Measurements from ENCODE around the gene YPEL2.

The YPEL2 gene

DNA sequence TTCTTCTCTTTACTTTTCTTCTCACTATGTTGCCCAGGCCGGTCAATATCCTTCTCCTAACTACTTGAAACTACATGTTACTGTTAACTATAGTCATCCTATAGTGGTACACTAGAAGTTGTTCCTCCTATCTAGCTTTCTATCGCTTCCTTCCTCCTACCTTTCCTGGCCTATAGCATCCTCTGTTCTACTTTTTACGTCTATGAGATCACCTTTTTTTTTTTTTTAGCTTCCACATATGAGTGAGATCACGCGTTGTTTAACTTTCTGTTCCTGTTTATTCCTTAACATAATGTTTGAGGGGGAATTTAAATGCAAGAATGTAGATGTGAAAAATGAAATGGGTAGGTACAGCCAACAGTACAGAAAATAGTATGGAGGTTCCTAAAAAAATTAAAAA, 30.5 kb upstream of the YPEL2 start:
- Histone ChIP-seq H3K9me2 (replicated peaks; ENCODE audit: insufficient read depth, low read length) (no peaks in the 10 kb centered on the region), H3K9me3 (ENCODE audit: insufficient read depth, low read length) (no peaks in the 10 kb centered on the region), H3K79me2 (ENCODE audit: insufficient read depth, low read length) (no peaks in the 10 kb centered on the region), H3K9ac (ENCODE audit: low read length) (no peak overlapping the region), H3K36me3 (ENCODE audit: low read length) (no peaks in the 10 kb centered on the region), H3K27ac (ENCODE audit: low read depth, low read length) (no peak overlapping the region), H3K27me3 (ENCODE audit: low read length) (no peaks in the 10 kb centered on the region), H2AFZ (ENCODE audit: low read depth, low read length, severe bottlenecking) (no peak overlapping the region), H4K20me1 (ENCODE audit: low read depth, low read length) (no peaks in the 10 kb centered on the region), H3K4me3 (ENCODE audit: insufficient read depth, low read length, poor library complexity, severe bottlenecking) (no peak overlapping the region), H3K4me2 (ENCODE audit: low read depth, low read length, poor library complexity, severe bottlenecking) (no peak overlapping the region), H3F3A (ENCODE audit: insufficient read depth) (no peaks in the 10 kb centered on the region)
- no peak for TF ChIP-seq EZH2phosphoT487 (conservative IDR thresholded peaks at IDR 0.05; ENCODE audit: low read length)
- TF ChIP-seq, protein P1, sequence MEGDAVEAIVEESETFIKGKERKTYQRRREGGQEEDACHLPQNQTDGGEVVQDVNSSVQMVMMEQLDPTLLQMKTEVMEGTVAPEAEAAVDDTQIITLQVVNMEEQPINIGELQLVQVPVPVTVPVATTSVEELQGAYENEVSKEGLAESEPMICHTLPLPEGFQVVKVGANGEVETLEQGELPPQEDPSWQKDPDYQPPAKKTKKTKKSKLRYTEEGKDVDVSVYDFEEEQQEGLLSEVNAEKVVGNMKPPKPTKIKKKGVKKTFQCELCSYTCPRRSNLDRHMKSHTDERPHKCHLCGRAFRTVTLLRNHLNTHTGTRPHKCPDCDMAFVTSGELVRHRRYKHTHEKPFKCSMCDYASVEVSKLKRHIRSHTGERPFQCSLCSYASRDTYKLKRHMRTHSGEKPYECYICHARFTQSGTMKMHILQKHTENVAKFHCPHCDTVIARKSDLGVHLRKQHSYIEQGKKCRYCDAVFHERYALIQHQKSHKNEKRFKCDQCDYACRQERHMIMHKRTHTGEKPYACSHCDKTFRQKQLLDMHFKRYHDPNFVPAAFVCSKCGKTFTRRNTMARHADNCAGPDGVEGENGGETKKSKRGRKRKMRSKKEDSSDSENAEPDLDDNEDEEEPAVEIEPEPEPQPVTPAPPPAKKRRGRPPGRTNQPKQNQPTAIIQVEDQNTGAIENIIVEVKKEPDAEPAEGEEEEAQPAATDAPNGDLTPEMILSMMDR (IDR thresholded peaks at IDR 0.05; ENCODE audit: insufficient read depth, low read length, poor library complexity, severe bottlenecking) = no peak

DNA sequence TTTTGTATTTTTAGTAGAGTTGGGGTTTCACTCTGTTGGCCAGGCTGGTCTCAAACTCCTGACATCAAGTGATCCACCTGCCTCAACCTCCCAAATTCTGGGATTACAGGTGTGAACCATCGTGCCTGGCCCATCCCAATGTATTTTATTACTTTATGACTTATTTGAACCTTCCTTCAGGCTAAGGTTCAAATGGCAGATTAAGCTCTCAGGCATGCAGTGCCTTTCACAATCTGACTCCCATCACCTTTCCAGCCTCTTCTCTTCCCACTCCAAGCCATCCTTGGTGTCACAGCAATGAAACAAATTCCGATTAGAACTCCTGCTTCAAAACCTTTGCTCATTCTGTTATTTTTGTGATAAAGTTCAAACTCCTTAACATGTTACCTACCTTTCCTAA, 26.6 kb upstream of the YPEL2 start:
- H3K27ac ChIP-seq (ENCODE audit: low read depth, low read length) = no peak overlapping the region
- no peaks in the 10 kb centered on the region for H3F3A ChIP-seq (ENCODE audit: insufficient read depth)
- no peaks in the 10 kb centered on the region for H3K79me2 ChIP-seq (ENCODE audit: insufficient read depth, low read length)
- H3K4me2 ChIP-seq (ENCODE audit: low read depth, low read length, poor library complexity, severe bottlenecking) = no peak overlapping the region
- H3K9me3 ChIP-seq (ENCODE audit: insufficient read depth, low read length) = no peaks in the 10 kb centered on the region
- no peaks in the 10 kb centered on the region for H3K9me2 ChIP-seq (replicated peaks; ENCODE audit: insufficient read depth, low read length)
- TF ChIP-seq, protein P1 (IDR thresholded peaks at IDR 0.05; ENCODE audit: insufficient read depth, low read length, poor library complexity, severe bottlenecking) = no peak
- TF ChIP-seq EZH2phosphoT487 (conservative IDR thresholded peaks at IDR 0.05; ENCODE audit: low read length) = no peak
- no peak overlapping the region for H3K4me3 ChIP-seq (ENCODE audit: insufficient read depth, low read length, poor library complexity, severe bottlenecking)
- H4K20me1 ChIP-seq (ENCODE audit: low read depth, low read length) = no peaks in the 10 kb centered on the region
- no peaks in the 10 kb centered on the region for H3K27me3 ChIP-seq (ENCODE audit: low read length)
- no peak overlapping the region for H2AFZ ChIP-seq (ENCODE audit: low read depth, low read length, severe bottlenecking)
- no peak overlapping the region for H3K9ac ChIP-seq (ENCODE audit: low read length)
- H3K36me3 ChIP-seq (ENCODE audit: low read length) = no peaks in the 10 kb centered on the region

DNA sequence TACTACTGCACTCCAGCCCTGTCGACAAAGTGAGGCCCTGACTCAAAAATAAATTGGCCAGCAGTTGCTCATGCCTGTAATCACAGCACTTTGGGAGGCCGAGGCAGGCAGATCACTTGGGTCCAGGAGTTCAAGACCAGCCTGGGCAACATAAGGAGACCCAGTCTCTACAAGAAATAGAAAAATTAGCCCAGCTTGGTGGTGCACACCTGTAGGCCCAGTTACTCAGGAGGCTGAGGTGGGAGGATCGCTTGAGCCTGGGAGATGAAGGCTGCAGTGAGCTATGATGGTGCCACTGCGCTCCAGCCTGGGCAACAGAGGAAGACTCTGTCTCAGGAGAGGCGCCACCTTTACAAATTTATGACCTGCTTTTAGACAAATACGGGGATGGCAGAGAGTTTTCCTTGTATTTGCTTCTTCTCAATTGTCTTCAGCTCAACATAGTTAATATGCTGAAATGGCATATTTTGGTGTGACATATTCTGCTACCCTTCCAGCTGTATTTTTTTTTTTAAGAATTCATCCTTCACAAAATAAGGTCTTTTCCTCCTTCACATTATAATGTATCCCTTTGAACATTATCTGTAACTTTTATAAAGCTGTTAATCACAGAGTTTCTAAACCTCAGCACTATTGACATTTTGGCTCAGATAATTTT, 21.1 kb upstream of the YPEL2 start:
- Histone ChIP-seq H3K9ac (ENCODE audit: low read length) (no peak overlapping the region), H3F3A (ENCODE audit: insufficient read depth) (no peaks in the 10 kb centered on the region), H3K79me2 (ENCODE audit: insufficient read depth, low read length) (no peaks in the 10 kb centered on the region), H3K27me3 (ENCODE audit: low read length) (no peaks in the 10 kb centered on the region), H3K4me3 (ENCODE audit: insufficient read depth, low read length, poor library complexity, severe bottlenecking) (no peak overlapping the region), H3K9me2 (replicated peaks; ENCODE audit: insufficient read depth, low read length) (no peaks in the 10 kb centered on the region), H3K9me3 (ENCODE audit: insufficient read depth, low read length) (no peaks in the 10 kb centered on the region), H3K4me2 (ENCODE audit: low read depth, low read length, poor library complexity, severe bottlenecking) (no peak overlapping the region), H4K20me1 (ENCODE audit: low read depth, low read length) (no peaks in the 10 kb centered on the region), H3K36me3 (ENCODE audit: low read length) (no peaks in the 10 kb centered on the region), H3K27ac (ENCODE audit: low read depth, low read length) (no peak overlapping the region), H2AFZ (ENCODE audit: low read depth, low read length, severe bottlenecking) (no peak overlapping the region)
- TF ChIP-seq EZH2phosphoT487 (conservative IDR thresholded peaks at IDR 0.05; ENCODE audit: low read length) = no peak
- TF ChIP-seq, protein P1 (IDR thresholded peaks at IDR 0.05; ENCODE audit: insufficient read depth, low read length, poor library complexity, severe bottlenecking) = no peak

Data from SU-DHL-6 (cell line).